ENCODE data around the gene NFX1.

GRCh38 chr9:33285502-33285901 is 4.8 kb upstream of the NFX1 start:
- TF ChIP-seq CTCF (IDR thresholded peaks at IDR 0.05) (no peak), POLR2A (IDR thresholded peaks at IDR 0.05) (no peak)

All from thyroid gland (tissue), 4 donors.